Right atrium auricular region (tissue), 2 donors: ENCODE data around the gene SETBP1. TPM values are rescaled to one million over a fixed set of nuclear protein-coding genes. Genes with fewer than 3 reads are reported as not detected.

Experiments used
- DNase-seq: peaks from one replicate; pipeline ENCODE4 v3.0.0-alpha.2; 2019; ENCODE audit warnings: low spot score
- H3K27ac ChIP-seq, 2 donors: fragments of 200-600 bp; sonication (generic); 1 replicate in 1 of 2; 2 replicates in 1 of 2; pipeline ENCODE4 v1.5.1; 2016 to 2019
- H3K27me3 ChIP-seq, 2 donors: fragments of 200-600 bp; sonication (generic); one replicate each; pipeline versions ENCODE4 v1.5.1 to v1.6.0; 2017 to 2019
- H3K36me3 ChIP-seq: fragments of 200-600 bp; sonication (generic); one replicate; pipeline ENCODE4 v1.5.1; 2016
- H3K4me1 ChIP-seq, 2 donors: fragments of 200-600 bp; sonication (generic); one replicate each; pipeline versions ENCODE4 v1.5.1 to v1.6.0; 2017 to 2019
- H3K4me3 ChIP-seq, 2 donors: fragments of 200-600 bp; sonication (generic); 1 replicate in 1 of 2; 2 replicates in 1 of 2; pipeline ENCODE4 v1.5.1; 2017 to 2019; ENCODE audit warnings: mild to moderate bottlenecking in 1 of 2, moderate library complexity in 1 of 2
- H3K9me3 ChIP-seq, 2 donors: fragments of 200-600 bp; sonication (generic); one replicate each; pipeline ENCODE4 v1.5.1; 2019
- total RNA-seq, 2 donors: library from RNA; depleted of rRNA; stranded (reverse); fragments of >200 nt; gene quantifications; one replicate each; pipeline ENCODE4 v1.1.0, GENCODE V29; 2016
- TF ChIP-seq, protein P1 (sequence below), 2 donors: fragments of 200-600 bp; sonication (generic); IDR thresholded peaks; one replicate each; pipeline ENCODE4 v1.5.1; 2019; ENCODE audit warnings: antibody characterized with exemption in 2 of 2

Gene SETBP1
- total RNA-seq, 2 donors from 2014 or later = 7.8 to 13.4 TPM

DNA sequence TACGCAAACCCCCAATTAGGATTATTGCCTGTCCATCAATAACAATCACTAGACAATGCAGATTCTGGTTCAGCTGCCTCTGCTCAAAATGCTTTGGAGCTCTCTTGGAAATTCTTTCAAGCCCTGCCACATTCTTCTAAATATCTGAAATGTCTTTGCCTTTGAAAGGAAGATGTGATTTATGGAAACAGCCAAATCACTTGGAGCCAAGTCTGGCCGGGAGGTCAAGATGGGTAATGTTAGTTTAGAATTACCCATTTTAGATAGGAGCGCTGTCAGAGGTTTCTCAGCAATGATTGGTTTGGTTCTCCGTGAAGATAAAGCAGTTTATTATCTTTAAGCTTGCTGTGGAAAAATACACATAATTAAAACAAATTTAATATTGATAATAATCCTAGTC, 306.7 kb downstream of the SETBP1 start:
- no peaks in the 10 kb centered on the region for H3K36me3 ChIP-seq
- TF ChIP-seq, protein P1, sequence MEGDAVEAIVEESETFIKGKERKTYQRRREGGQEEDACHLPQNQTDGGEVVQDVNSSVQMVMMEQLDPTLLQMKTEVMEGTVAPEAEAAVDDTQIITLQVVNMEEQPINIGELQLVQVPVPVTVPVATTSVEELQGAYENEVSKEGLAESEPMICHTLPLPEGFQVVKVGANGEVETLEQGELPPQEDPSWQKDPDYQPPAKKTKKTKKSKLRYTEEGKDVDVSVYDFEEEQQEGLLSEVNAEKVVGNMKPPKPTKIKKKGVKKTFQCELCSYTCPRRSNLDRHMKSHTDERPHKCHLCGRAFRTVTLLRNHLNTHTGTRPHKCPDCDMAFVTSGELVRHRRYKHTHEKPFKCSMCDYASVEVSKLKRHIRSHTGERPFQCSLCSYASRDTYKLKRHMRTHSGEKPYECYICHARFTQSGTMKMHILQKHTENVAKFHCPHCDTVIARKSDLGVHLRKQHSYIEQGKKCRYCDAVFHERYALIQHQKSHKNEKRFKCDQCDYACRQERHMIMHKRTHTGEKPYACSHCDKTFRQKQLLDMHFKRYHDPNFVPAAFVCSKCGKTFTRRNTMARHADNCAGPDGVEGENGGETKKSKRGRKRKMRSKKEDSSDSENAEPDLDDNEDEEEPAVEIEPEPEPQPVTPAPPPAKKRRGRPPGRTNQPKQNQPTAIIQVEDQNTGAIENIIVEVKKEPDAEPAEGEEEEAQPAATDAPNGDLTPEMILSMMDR (IDR thresholded peaks at IDR 0.05) = no peak
- H3K4me3 ChIP-seq = no peak overlapping the region
- DNase-seq = no peak
- no peaks in the 10 kb centered on the region for H3K27me3 ChIP-seq
- H3K4me1 ChIP-seq = no peaks in the 10 kb centered on the region
- no peak overlapping the region for H3K27ac ChIP-seq
- peaks cover 0 to 10% of the 10 kb centered on the region in 2 donors for H3K9me3 ChIP-seq

DNA sequence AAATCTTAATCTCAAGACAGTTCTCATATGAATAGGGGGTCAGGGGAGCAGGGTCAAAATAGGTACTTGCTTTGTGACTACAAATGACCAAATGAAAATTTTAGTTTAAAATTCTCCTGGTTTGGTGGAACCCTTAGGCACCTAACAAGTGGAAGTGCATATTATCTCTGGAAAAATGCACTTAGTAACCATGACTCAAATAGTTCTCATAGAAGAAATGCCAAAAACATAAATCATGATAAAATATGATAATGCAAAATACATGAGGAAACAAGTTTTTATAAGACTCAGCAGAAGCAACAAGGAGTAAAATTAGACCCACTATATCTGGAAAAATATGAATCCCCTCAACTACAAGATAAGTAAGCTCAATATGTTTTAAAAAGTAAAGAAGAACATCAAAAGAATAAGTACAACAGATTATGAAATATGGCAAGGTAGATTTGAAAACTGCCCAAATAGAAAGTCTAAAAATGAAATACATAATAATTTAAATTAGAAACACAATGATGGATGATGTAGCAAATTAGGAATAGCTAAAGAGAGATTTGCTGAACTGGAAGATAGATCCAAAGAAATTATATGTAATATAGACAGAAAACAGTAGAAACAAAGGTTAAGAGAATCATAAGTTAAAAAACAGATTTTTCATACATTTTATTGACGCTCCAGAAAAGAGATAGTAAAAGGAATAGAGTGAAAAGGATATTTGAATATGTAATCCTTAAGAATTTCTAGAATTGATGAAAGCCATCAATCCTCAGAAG, 308.3 kb downstream of the SETBP1 start:
- no peaks in the 10 kb centered on the region for H3K27me3 ChIP-seq
- no peaks in the 10 kb centered on the region for H3K36me3 ChIP-seq
- H3K4me1 ChIP-seq = no peaks in the 10 kb centered on the region

DNA sequence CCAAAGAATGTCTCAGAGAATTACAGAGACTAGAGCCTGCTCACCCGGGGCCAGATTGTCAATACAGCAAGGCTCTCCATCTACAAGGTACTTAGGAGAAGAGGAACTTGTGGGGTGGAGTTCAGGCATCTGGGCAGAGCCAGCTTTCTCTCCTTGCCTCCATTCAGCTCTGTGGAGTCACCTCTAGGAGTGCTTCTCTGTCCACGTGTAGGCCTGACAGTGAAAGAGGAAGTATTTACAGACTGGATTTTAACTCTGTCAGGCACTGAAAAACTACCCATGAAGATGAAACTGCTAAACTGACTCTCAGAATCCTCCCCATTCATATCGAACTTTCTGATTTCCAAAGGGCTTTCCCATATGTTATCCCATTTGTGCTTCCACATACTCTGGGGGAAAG, 315.6 kb downstream of the SETBP1 start:
- DNase-seq = no peak
- H3K9me3 ChIP-seq = peaks cover 0 to 4% of the 10 kb centered on the region in 2 donors
- no peaks in the 10 kb centered on the region for H3K27me3 ChIP-seq
- no peaks in the 10 kb centered on the region for H3K4me1 ChIP-seq
- TF ChIP-seq, protein P1 (IDR thresholded peaks at IDR 0.05) = no peak
- no peak overlapping the region for H3K27ac ChIP-seq
- H3K36me3 ChIP-seq = no peaks in the 10 kb centered on the region
- H3K4me3 ChIP-seq = no peak overlapping the region

More for the DNA sequence above, 308.3 kb downstream of the SETBP1 start:
- Histone ChIP-seq H3K4me3 (no peak overlapping the region), H3K27ac (no peak overlapping the region), H3K9me3 (peaks cover 0 to 10% of the 10 kb centered on the region in 2 donors)
- DNase-seq = no peak
- TF ChIP-seq, protein P1 (IDR thresholded peaks at IDR 0.05) = no peak

DNA sequence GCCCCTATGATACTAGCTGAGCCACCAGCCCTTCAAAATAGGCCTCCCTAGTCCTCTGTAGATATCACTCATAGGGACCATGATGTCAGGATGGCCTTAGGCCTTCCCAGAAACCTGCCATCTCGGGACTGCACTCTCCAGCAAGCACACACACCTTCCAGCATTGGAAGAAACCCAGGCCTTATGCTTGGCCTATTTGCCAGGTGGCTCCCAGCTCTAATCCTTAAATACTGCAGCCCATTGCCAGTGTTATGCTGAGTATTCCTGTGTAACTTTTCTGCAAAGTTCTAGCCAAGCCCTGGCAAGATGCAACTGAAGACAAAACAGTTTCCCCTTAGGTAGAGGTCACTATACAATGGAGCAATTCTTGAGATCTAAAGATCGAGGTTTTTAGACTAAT, 316.5 kb downstream of the SETBP1 start:
- TF ChIP-seq, protein P1 (IDR thresholded peaks at IDR 0.05) = no peak
- H3K4me3 ChIP-seq = no peak overlapping the region
- no peaks in the 10 kb centered on the region for H3K4me1 ChIP-seq
- peaks cover 0 to 4% of the 10 kb centered on the region in 2 donors for H3K9me3 ChIP-seq
- H3K27me3 ChIP-seq = no peaks in the 10 kb centered on the region
- no peak overlapping the region for H3K27ac ChIP-seq
- DNase-seq = no peak
- H3K36me3 ChIP-seq = no peaks in the 10 kb centered on the region

DNA sequence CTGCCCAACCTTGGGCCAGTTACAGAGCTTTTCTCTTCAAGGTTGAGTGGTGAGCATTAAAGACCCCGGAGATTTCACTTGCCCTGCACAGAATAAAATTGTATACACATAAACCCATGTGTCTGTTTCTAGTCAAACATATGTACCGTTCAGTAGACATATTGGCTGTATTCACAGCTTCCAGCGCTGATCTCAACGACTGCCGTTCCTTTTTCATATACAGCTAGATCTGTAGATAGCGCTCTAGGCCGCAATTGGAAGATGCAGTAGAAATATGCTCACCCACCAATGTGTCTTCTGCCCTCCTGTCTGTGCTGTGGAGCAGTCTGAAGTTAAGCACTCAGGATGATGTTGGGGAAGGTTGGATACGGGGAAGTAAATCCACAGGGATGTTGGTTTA, 317.7 kb downstream of the SETBP1 start:
- no peak overlapping the region for H3K27ac ChIP-seq
- H3K27me3 ChIP-seq = no peaks in the 10 kb centered on the region
- TF ChIP-seq, protein P1 (IDR thresholded peaks at IDR 0.05) = no peak
- no peak for DNase-seq
- no peaks in the 10 kb centered on the region for H3K36me3 ChIP-seq
- no peaks in the 10 kb centered on the region for H3K4me1 ChIP-seq
- H3K9me3 ChIP-seq = peaks cover 0 to 4% of the 10 kb centered on the region in 2 donors
- no peak overlapping the region for H3K4me3 ChIP-seq
